ENCODE measurements around the gene CT45A1.
"Not testable (repeated sequence)": the region's sequence is repeated elsewhere in the genome, so short reads cannot be mapped to it uniquely, and the experiment has no call there.

Gene CT45A1, protein sequence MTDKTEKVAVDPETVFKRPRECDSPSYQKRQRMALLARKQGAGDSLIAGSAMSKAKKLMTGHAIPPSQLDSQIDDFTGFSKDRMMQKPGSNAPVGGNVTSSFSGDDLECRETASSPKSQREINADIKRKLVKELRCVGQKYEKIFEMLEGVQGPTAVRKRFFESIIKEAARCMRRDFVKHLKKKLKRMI

GRCh38 chrX:135713183-135713689, at the start of gene CT45A1:
Gene CT45A1, plus strand, starts transcription at chrX:135713639. Its CDS starts 5,302 bp downstream, at chrX:135718941.
- not testable (repeated sequence) for DNase-seq (ENCODE audit: low read depth, low spot score)

- not testable (repeated sequence) for DNase-seq (ENCODE audit: low read depth, low spot score)
These were observed 40.5 kb upstream of the CT45A1 start for GRCh38 chrX:135672979-135673378.

DNA sequence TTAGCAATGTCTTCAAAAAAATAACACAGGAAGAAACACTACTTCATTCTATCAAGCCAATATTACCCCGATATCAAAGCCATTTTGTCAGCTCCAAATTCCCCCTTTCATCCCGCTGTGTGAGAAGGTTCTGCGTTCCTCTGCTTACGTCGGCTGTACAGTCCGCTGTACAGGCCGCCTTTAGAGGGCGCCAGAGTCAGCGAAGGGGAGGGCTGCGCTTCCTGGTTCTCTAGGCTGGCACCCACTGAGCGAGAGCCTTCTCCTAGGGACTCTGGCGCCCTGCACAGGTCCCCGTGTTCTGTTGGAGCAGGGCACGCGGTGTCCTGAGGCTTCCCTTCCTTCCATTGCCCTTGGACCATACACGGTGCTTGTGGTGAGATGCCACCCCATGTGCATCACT, 25.3 kb upstream of the CT45A1 start:
- DNase-seq (ENCODE audit: low read depth, low spot score), result no peak

- no peak for DNase-seq (ENCODE audit: low read depth, low spot score)
These were observed 18.0 kb upstream of the CT45A1 start for GRCh38 chrX:135695471-135695870.

DNA sequence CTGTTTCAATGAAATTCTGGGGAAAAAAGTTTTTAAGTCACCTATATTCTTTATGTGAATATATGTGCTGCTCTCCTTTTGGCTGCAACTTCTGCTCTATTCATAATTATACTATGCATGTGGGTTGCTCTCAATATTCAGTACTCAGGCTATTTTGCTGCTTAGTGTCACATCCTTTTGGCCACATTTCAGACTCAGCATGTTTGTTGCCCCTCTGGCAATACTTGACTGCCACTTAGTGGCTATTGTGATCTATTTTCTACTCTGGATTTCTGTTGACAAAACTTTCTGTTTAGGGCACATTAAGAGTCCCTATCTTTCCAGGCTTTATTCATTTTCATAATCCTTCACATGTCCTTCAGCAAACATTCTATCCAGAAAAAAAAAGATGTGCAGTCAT, 15.8 kb upstream of the CT45A1 start:
- DNase-seq (ENCODE audit: low read depth, low spot score), result no peak

DNA sequence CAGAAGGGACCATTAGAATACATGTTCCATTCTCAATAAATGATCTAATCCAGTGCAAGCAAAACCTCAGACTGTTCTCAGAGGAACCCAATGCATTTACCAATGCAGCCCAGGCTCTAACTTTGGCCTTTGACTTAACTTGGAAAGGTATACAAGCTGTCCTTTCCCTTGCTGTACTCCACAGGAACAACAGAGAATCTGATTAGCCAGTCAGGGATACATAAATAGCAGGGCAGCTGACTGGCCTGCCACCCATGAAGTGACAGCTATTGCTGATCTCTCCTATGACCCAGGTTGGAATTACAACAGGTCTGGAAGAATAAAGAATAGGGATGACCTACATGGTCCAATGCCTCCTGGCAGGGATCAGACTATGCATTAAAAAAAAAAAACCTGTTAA, 14.5 kb upstream of the CT45A1 start:
- no peak for DNase-seq (ENCODE audit: low read depth, low spot score)

GRCh38 chrX:135707880-135708279, 5.6 kb upstream of the CT45A1 start:
- DNase-seq (ENCODE audit: low read depth, low spot score), result no peak

- no peak for DNase-seq (ENCODE audit: low read depth, low spot score)
These were observed 356 bp downstream of the CT45A1 start for GRCh38 chrX:135713795-135714194.

DNA sequence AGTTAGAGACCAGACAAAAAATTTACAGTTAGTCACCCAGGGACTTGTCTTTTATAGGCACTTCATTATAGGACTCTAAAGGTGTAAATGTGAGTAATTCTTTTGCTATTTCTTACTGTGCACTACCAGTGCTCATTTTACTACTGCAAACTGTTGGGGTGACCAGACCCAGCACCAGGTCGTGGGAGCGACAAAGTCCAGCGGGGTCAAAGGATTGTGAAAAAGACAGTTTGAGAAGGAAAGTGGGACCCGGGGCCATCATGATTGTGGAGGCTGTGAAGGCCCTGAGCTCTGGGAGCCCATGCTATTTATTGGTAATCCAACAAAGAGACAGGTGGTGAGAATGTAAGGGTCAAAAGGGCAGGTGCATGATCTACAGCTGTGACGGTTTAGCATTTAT, 21.2 kb downstream of the CT45A1 start:
- DNase-seq (ENCODE audit: low read depth, low spot score), result not testable (repeated sequence)

DNA sequence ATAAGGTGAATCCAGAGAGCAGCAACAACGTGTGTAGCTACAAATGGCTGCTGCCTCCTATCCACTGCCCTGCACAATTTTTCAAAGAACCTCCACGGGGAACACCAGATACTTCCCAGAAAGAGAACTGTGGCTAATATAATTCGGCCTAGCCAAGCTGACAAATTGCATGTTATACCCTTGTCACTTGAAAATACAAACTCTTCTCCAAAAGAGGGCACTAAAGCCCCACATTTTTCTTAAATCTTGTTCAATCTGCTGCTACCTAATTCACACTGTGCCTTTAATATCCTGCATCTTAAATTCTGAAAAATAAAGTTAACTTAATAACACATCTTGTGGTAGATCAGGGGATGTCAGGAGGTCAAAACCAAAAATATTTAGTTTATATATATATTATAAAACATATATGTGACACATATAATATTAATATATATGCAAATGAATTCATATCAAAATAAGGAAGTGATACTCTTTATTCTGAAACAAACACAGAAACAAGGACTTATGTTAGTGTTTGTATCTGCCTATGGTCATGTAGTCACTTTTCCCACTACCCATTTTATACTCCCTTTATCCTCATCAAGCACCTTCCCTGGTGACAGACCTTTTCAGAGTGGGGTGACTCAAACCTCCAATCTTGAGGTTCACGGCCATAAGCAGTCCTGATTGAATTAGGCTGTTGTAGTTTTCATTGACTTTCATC, 24.1 kb downstream of the CT45A1 start:
- no peak for DNase-seq (ENCODE audit: low read depth, low spot score)

DNA sequence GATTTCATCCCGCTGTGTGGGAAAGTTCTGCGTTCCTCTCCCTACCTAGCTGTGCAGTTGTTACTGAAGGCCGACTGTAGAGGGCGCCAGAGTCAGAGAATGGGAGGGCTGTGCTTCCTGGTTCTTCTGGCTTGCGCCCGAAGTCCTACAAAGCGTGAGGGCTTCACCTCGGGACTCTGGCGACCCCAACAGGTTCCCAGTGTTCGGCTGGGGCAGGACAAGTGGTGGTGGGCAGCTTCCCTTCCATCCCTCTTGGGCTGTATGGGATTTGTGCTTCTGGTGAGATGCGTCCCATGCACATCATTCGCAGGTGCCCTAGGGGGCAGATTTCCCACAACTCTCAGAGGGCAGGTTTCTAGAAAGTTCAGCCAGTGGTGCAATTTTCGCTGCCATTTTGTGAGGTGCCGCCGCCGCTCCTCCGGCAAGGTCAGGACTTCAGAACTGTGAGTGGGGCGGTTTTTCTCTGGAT, 27.3 kb downstream of the CT45A1 start:
- DNase-seq (ENCODE audit: low read depth, low spot score), result no peak

DNA sequence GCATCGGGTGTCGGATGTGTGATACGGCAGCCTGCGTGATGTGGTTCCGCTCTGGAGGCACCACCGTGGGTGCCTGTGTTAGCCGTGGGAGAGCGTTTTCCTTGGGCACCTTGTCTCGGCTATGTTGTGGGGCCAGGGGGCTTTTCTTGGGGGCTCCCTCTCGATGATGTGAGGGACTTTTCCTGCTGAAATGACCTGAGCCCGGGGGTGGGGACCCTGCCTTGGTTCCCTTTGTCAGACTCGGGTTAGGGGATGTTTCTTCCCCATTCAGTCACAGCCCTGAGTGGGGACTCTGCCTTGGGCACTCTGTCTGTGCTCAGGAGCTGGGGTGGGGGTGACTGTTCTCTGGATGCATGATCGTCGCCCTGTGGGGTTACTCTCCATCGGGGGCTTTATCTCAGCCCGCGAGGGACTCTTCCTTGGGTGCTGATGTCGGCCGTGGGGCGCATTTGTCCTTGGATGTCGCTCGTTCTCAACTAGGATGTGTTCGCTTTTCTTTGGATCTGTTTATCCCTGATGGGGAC, 27.8 kb downstream of the CT45A1 start:
- DNase-seq (ENCODE audit: low read depth, low spot score), result no peak

GRCh38 chrX:135744739-135745138, 31.3 kb downstream of the CT45A1 start:
- not testable (repeated sequence) for DNase-seq (ENCODE audit: low read depth, low spot score)

GRCh38 chrX:135768091-135768490, 54.7 kb downstream of the CT45A1 start, which contains the start of gene CT45A3:
Gene CT45A3, minus strand, starts transcription at chrX:135768191. Its CDS starts 3,747 bp downstream, at chrX:135764444.
- not testable (repeated sequence) for DNase-seq (ENCODE audit: low read depth, low spot score)

Measured in smooth muscle cell of the brain vasculature (primary cell).